HG02588 (cell line): ENCODE data around the gene UBL5.
A peak's percentile ranks its signal among the peaks of the same experiment; 100 is the strongest.
"Not testable (repeated sequence)": the region's sequence is repeated elsewhere in the genome, so short reads cannot be mapped to it uniquely, and the experiment has no call there.

ENCODE experiments used
- ATAC-seq: cut with Tn5 transposase; IDR thresholded peaks from one replicate; pipeline ENCODE4 v1.9.1; 2021; ENCODE audit warnings: mild to moderate bottlenecking, moderate library complexity; ENCODE audit not compliant: unreplicated experiment

Gene UBL5

GRCh38 chr19:9827289-9828238 is at the start of gene UBL5:
TSS of gene UBL5 (plus strand) at chr19:9827918. CDS start at chr19:9828338, 420 bp downstream.
- peak; percentile 89 for ATAC-seq

DNA sequence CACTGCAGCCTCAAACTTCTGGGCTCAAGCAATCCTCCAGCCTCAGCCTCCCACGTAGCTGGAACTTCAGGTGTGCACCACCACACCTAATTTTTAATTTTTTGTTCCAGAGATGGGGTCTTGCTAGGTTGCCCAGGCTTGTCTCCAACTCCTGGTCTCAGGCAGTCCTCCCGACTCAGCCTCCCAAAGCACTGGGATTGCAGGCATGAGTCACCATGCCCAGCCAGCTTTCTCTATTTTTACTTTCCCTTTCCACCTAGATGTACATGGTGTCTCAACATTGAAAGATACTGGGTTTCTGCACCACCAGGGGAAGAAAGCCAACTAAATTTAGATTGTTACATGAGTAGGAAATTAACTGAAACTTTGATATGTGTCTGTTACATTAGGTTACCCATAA is 45.4 kb upstream of the UBL5 start:
- no peak for ATAC-seq

DNA sequence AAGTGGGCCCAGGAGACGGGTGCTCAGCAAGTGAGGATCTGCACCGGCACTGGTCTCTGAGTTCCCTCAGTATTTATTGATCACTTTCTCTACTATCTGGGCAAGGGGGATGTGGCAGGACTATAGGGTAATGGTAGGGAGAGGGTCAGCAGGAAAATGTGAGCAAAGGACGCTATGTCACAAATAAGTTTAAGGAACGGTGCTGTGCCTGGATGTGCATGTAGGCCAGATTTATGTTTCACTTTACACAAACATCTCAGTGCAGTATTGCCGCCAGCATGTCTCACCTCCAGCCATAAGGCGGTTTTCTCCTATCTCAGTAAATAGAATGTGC is 43.6 kb upstream of the UBL5 start:
- ATAC-seq: not testable (repeated sequence)

- ATAC-seq: peak; percentile 68
Observed at GRCh38 chr19:9785367-9786331, 42.1 kb upstream of the UBL5 start.

GRCh38 chr19:9786342-9786741 is 41.4 kb upstream of the UBL5 start:
- no peak for ATAC-seq

DNA sequence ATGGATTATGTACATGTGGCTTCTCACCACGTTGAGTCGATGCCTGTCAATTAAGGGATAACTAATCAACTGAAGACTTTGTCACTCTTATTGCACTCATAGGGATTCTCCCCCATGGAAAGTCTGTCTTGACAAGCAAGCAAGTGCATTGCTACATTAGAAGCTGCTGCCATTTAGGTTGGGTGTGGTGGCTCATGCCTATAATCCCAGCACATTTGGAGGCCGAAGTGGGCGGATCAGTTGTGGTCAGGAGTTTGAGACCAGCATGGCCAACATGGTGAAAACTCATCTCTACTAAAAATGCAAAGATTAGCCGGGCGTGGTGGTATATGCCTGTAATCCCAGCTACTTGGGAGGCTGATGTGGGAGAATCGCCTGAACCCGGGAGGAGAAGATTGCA is 40.9 kb upstream of the UBL5 start:
- no peak for ATAC-seq

DNA sequence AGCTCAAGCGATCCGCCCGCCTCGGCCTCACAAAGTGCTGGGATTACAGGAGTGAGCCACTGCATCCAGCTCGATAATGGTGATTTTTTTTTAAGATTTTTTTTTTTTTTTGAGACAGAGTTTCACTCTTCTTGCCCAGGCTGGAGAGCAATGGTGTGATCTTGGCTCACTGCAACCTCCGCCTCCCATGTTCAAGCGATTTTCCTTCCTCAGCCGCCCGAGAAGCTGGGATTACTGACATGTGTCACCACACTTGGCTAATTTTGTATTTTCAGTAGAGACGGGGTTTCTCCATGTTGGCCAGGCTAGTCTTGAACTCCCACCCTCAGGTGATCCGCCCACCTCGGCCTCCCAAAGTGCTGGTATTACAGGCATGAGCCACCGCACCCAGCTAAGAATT is 39.1 kb upstream of the UBL5 start:
- ATAC-seq: not testable (repeated sequence)

- no peak for ATAC-seq
Observed at GRCh38 chr19:9789066-9789465, 38.7 kb upstream of the UBL5 start.

GRCh38 chr19:9789579-9789978 is 38.1 kb upstream of the UBL5 start:
- ATAC-seq: not testable (repeated sequence)

DNA sequence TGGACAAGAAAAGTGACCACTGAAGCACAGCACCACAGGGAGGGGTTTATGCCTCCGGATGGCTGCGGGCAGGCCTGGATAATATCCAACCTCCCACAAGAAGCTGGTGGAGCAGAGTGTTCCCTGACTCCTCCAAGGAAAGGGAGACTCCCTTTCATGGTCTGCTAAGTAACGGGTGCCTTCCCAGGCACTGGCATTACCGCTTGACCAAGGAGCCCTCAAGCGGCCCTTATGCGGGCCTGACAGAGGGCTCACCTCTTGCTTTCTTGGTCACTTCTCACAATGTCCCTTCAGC is 36.7 kb upstream of the UBL5 start:
- not testable (repeated sequence) for ATAC-seq

DNA sequence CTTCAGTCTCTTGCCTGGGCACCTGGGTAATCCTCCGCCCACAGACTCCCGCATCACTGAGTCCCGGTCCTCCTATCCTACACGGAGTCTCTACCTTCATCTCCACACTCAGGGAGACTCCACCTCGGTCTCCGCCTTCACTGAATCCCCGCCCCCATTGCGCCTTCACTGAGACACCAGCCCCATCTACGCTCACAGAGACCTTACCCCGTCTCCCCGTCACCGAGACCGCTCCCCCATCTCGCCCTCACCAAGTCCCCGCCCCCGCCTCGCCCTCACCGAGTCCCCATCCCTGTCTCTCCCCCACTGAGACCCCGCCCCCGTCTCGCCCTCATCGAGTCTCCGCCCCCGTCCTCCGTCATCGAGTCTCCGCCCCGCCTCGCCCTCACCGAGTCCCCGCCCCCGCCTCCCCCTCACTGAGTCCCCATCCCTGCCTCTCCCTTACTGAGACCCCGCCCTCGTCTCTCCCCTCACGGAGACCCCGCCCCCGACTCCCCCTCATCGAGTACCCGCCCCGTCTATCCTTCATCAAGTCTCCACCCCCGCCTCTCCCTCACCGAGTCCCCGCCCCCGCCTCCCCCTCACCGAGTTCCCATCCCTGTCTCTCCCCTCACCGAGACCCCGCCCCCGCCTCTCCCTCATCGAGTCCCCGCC is 36.0 kb upstream of the UBL5 start:
- ATAC-seq: no peak

GRCh38 chr19:9792206-9793070 is 35.3 kb upstream of the UBL5 start:
- no peak for ATAC-seq

GRCh38 chr19:9793071-9793591 is 34.6 kb upstream of the UBL5 start:
- no peak for ATAC-seq

- no peak for ATAC-seq
Observed at GRCh38 chr19:9796113-9796773, 31.5 kb upstream of the UBL5 start.

GRCh38 chr19:9797871-9798270 is 29.8 kb upstream of the UBL5 start:
- no peak for ATAC-seq

- ATAC-seq: no peak
Observed at GRCh38 chr19:9799162-9799561, 28.6 kb upstream of the UBL5 start.

GRCh38 chr19:9801976-9802375 is 25.7 kb upstream of the UBL5 start:
- no peak for ATAC-seq

DNA sequence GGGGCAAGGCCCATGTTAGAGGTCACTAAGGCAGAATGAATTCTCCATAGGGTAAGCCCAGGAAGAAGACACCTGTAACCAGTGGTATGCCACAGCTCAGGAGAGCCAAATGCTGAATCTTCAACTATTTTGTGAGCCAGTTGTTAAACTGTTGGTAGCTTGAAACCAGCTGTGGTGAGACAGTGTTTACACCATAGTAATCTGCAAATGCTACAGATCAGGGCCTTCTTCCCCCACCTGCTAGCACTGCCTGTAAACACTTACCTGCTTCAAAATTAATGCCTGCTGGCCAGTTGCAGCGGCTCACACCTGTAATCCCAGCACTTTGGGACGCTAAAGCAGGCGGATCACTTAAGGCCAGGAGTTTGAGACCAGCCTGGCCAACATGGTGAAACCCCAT is 20.9 kb upstream of the UBL5 start:
- no peak for ATAC-seq
